Uterus (tissue), 4 donors: ENCODE results near the gene ZNF423. TPM values are rescaled to one million over a fixed set of nuclear protein-coding genes. Genes with fewer than 3 reads are reported as not detected.
"Not testable (repeated sequence)": the region's sequence is repeated elsewhere in the genome, so short reads cannot be mapped to it uniquely, and the experiment has no call there.

Experiments used
- DNase-seq, 2 donors: peaks; one replicate each; pipeline ENCODE4 v3.0.0-alpha.2; 2019 to 2020
- H3K27ac ChIP-seq, 2 donors: fragments of 200-600 bp; sonication (generic); 1 replicate in 1 of 2; 2 replicates in 1 of 2; pipeline ENCODE4 v1.5.1; 2016 to 2018
- H3K27me3 ChIP-seq, 2 donors: fragments of 200-600 bp; sonication (generic); one replicate each; pipeline ENCODE4 v1.5.1; 2018 to 2019; ENCODE audit warnings: control low read depth in 1 of 2
- H3K36me3 ChIP-seq, 2 donors: fragments of 200-600 bp; sonication (generic); one replicate each; pipeline ENCODE4 v1.5.1; 2019; ENCODE audit warnings: control low read depth in 1 of 2
- H3K4me1 ChIP-seq, 2 donors: fragments of 200-600 bp; sonication (generic); one replicate each; pipeline ENCODE4 v1.5.1; 2018 to 2019; ENCODE audit warnings: control low read depth in 1 of 2
- H3K4me3 ChIP-seq, 2 donors: fragments of 200-600 bp; sonication (generic); 1 replicate in 1 of 2; 2 replicates in 1 of 2; pipeline ENCODE4 v1.5.1; 2018 to 2019; ENCODE audit warnings: mild to moderate bottlenecking in 1 of 2
- H3K9me3 ChIP-seq, 2 donors: fragments of 200-600 bp; sonication (generic); one replicate each; pipeline ENCODE4 v1.5.1; 2019; ENCODE audit warnings: control low read depth in 1 of 2
- POLR2A ChIP-seq, 2 donors: fragments of 450-650 bp; IDR thresholded peaks; one replicate each; pipeline ENCODE4 v1.6.1; 2016; ENCODE audit warnings: antibody characterized with exemption in 2 of 2, mild to moderate bottlenecking in 1 of 2, moderate library complexity in 1 of 2
- intact Hi-C: fragments of 100-400 bp; cut with DNase I; formaldehyde crosslinking; loops from one replicate; pipeline ENCODE4 v1.15.1; 2023; ENCODE audit warnings: low total_unique reads
- total RNA-seq, 4 donors: library from RNA; depleted of rRNA in 3 of 4; stranded (reverse); fragments of >200 nt in 3 of 4; gene quantifications; one replicate each; pipeline versions ENCODE4 v1.1.0 to v1.2.4, GENCODE V29; 2014 to 2023
- TF ChIP-seq, protein P1 (sequence below), 4 experiments: fragments of 200-600 bp in 2 of 4; fragments of 450-650 bp in 2 of 4; sonication (generic) in 2 of 4; IDR thresholded peaks; one replicate each; pipeline ENCODE4 v1.5.1; 2016 to 2019; ENCODE audit warnings: antibody characterized with exemption in 4 of 4, mild to moderate bottlenecking in 2 of 4, moderate library complexity in 1 of 4
- donor health status: DM: yes; HTN: yes; CAD: no.

Gene ZNF423
- total RNA-seq, 4 donors from 2014 or later: 7.1 to 33.5 (median 14.7) TPM

DNA sequence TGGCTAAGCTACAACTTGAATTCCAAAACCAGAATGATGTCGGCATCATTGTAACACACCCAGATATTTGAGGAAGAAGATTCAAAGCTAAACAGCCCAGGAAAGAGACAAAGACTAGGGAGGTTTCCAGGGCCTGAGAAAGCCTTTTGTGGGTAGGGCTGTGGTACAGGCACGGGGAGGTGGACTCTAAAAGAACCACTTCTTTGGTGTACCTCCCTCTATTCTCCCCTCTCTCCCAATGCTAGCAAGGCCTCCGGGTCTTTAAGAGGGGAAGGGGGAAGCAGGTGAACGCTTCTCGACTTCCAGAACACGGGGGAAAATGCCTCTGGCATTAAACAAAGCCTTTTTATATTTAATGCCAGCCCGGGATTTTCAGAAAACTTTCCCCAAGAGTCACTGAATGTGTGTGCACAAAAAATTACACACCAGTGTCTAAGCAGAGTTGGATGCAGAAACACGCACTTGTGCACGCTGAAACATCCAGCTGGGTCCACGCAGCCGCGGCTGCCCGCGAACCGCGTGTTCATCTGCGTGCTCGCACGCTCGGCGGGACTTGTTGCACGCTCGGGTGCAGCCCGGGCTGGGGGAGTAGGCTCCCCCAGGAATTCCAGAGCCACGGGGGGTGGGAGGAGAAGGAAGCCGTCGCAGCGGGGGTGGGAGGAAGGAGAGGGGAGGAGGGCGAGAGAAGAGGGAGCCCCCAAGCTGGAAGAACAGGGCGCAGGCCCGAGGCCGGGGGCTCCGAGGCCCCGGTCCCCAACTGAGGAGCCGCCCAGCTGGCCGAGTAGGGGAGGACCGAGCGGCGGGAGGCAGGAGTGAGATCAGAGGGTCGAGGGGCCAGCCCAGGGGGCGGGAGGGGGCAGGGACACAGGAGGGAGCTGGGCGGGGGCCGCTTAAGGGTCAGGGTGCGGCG, 20.1 kb upstream of the ZNF423 start:
- Histone ChIP-seq H3K4me1 (peaks cover 0 to 7% of the 10 kb centered on the region in 2 donors), H3K36me3 (no peaks in the 10 kb centered on the region), H3K4me3 (peak overlapping the region; percentile 7 to 30), H3K27me3 (no peaks in the 10 kb centered on the region), H3K9me3 (no peaks in the 10 kb centered on the region), H3K27ac (peak overlapping the region in 1 of 2 donors; percentile 28)
- intact Hi-C loops: no loop called here
- no peak for TF ChIP-seq POLR2A (IDR thresholded peaks at IDR 0.05)
- TF ChIP-seq, protein P1, sequence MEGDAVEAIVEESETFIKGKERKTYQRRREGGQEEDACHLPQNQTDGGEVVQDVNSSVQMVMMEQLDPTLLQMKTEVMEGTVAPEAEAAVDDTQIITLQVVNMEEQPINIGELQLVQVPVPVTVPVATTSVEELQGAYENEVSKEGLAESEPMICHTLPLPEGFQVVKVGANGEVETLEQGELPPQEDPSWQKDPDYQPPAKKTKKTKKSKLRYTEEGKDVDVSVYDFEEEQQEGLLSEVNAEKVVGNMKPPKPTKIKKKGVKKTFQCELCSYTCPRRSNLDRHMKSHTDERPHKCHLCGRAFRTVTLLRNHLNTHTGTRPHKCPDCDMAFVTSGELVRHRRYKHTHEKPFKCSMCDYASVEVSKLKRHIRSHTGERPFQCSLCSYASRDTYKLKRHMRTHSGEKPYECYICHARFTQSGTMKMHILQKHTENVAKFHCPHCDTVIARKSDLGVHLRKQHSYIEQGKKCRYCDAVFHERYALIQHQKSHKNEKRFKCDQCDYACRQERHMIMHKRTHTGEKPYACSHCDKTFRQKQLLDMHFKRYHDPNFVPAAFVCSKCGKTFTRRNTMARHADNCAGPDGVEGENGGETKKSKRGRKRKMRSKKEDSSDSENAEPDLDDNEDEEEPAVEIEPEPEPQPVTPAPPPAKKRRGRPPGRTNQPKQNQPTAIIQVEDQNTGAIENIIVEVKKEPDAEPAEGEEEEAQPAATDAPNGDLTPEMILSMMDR (IDR thresholded peaks at IDR 0.05): no peak
- DNase-seq: no peak

DNA sequence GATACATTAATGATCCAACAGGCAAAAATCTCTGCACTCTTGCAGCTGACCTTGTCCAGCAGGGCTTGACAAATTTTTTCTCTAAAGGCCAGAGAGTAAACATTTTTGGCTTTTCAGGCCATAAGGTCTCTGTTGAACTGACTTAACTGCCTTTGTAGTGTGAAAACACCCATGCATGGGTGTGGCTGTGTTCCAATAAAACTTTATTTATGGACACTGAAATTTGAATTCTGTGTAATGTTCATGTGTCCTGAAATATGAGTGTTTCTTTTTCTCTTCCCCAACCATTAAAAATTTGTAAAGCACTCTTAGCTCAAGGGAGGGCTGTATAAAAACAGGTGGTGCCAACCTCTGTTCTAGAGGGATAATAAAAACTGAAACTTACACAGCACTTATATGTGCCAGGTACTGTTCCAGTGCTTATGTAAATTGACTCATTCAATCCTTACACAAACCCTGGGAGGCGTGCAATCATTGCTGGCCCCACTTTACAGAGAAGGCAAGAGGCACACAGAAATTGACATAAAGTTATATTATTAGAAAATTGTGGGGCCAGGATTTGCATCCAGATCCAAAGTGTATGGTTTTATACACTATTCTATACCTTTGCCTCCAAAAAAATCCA, 18.8 kb upstream of the ZNF423 start:
- intact Hi-C loops: no loop called here
- Histone ChIP-seq H3K4me1 (peaks cover 0 to 7% of the 10 kb centered on the region in 2 donors), H3K36me3 (no peaks in the 10 kb centered on the region), H3K9me3 (no peaks in the 10 kb centered on the region), H3K27me3 (no peaks in the 10 kb centered on the region), H3K27ac (no peak overlapping the region), H3K4me3 (no peak overlapping the region)
- TF ChIP-seq POLR2A (IDR thresholded peaks at IDR 0.05): no peak
- TF ChIP-seq, protein P1 (IDR thresholded peaks at IDR 0.05): no peak
- no peak for DNase-seq

DNA sequence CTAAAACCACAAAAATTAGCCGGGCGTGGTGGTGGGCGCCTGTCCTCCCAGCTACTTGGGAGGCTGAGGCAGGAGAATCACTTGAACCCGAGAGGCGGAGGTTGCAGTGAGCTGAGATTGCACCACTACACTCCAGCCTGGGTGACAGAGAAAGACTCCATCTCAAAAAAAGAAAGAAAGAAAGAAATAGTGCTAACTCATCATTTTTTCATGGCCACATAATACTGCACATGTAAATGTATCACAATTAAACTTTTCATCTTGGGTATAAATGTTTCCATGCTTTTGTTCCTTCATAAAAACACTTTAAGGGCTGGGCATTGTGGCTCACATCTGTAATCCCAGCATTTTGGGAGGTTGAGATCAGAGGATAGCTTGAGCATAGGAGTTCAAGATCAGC, 15.9 kb upstream of the ZNF423 start:
- DNase-seq, intact Hi-C loops, H3K27ac ChIP-seq, H3K4me1 ChIP-seq, H3K4me3 ChIP-seq, H3K9me3 ChIP-seq, H3K27me3 ChIP-seq, H3K36me3 ChIP-seq: not testable (repeated sequence)

DNA sequence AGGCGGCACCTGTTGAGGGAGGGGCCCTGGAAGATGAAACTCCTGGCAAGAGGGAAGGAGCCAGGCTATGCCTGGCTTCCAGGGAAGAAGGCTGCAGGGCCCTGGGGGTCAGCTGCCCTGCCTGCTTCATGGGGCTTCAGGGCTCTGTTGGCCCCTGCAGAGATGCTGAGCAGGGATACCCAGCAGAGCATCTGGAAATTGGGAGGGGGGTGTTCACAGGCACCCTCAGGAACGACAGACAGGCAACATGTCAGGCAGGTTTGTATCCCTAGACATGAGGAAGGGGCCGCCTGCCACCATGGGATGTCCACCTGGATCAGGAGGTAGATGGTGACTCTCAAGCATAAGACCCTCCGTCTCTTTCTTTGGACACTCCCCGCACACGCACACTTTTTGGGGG, 13.8 kb upstream of the ZNF423 start:
- Histone ChIP-seq H3K4me1 (no peaks in the 10 kb centered on the region), H3K27ac (no peak overlapping the region), H3K36me3 (no peaks in the 10 kb centered on the region), H3K4me3 (no peak overlapping the region), H3K27me3 (no peaks in the 10 kb centered on the region), H3K9me3 (no peaks in the 10 kb centered on the region)
- TF ChIP-seq, protein P1 (IDR thresholded peaks at IDR 0.05): no peak
- no peak for TF ChIP-seq POLR2A (IDR thresholded peaks at IDR 0.05)
- DNase-seq: no peak
- intact Hi-C loops: no loop called here

DNA sequence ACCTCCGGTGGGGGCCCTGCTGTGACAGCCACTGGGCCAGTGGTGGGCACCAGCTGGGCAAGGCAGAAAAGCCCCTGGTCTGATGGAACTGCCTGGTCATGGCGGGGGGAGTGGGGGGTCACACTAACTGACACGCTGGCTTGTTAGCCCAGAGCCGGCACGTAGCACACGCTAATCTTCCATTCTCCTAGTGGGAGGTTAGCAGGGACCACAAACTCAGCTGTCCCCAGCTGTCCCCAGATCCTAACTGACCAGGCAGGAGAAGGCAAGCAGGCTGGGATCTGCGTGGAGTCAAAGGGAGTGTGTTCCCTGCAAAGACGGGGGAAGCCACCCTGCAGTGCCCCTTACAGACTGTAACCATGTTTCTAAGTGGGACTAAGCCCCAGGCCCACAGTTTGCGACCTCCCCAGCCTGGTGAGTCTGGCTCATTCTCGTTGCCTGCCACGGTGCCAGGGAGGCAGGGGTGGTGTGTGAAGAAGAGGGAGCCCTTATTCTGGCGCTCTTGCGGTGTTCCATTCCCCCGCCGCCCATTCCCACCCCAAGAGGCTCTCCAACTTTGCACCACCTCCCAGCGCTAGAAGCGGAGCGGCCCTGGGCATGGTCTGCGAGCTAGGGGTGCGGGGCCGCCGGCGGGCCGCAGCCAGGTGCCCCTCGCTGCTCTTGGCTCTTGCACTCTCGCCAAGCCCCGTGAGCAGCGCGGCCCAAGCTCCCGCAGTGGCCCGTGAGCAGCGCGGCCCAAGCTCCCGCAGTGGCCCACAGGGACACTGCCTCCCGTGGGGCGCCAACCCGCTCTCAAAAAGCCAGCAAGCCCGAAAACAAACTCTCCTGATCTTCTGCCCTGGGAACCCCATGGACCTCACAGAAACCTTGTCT, 12.1 kb upstream of the ZNF423 start:
- TF ChIP-seq POLR2A (IDR thresholded peaks at IDR 0.05): no peak
- TF ChIP-seq, protein P1 (IDR thresholded peaks at IDR 0.05): no peak
- intact Hi-C loops: no loop called here

More for the DNA sequence above, 12.1 kb upstream of the ZNF423 start:
- DNase-seq: no peak
- Histone ChIP-seq H3K27me3 (no peaks in the 10 kb centered on the region), H3K36me3 (no peaks in the 10 kb centered on the region), H3K4me3 (no peak overlapping the region), H3K4me1 (no peaks in the 10 kb centered on the region), H3K27ac (no peak overlapping the region), H3K9me3 (no peaks in the 10 kb centered on the region)
